GM18520 (cell line): ENCODE measurements around the gene ACAN.

Experiments
- ATAC-seq: cut with Tn5 transposase; IDR thresholded peaks from one replicate; pipeline ENCODE4 v1.9.1; 2021; ENCODE audit not compliant: unreplicated experiment

Gene ACAN

GRCh38 chr15:88803241-88803919 is at the start of gene ACAN:
Gene ACAN (plus strand): TSS chr15:88803436. CDS start chr15:88836207, 32,771 bp downstream.
- ATAC-seq: no peak

DNA sequence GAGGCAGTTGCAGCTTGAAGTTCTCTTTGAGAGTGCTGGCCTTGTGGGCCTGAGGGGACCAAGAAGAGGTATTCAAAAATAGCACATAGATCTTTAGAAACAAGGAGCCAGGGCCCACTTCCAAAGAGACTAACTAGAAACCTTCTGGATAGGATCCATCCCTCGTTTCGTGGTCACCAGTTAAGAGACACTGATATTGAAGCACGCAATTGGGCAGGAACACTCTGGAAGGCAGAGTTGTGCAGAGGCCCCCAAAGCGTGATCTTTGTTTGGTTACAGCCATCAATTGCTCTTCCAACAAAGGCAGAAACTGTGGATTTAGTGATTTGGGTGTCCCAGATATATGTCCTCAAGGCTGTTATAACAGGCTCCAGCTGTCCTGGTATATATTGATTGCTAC is 46.7 kb upstream of the ACAN start:
- no peak for ATAC-seq

GRCh38 chr15:88756921-88757320 is 46.3 kb upstream of the ACAN start:
- no peak for ATAC-seq

DNA sequence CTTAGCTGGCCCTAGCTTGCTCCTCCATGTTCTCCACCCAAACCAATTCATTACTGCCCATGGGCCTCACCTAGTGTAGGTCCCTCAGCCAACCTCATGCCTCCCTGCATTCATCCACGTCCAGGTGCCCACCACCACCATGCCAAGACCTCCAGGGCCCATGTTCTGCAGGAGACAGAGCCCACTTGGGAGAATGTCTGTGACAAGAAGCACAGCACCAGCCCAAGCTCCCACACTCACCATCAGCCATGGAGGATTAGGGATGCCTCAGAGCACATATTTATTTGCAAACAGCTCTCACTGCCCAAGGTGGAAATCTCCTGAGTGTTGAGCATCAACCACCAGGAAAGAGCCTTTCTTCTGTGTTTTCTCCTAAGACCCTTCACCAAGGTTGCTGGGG is 43.4 kb upstream of the ACAN start:
- ATAC-seq: no peak

- no peak for ATAC-seq
These were observed 38.8 kb upstream of the ACAN start for GRCh38 chr15:88764448-88764847.

GRCh38 chr15:88765212-88765611 is 38.0 kb upstream of the ACAN start:
- ATAC-seq: no peak

DNA sequence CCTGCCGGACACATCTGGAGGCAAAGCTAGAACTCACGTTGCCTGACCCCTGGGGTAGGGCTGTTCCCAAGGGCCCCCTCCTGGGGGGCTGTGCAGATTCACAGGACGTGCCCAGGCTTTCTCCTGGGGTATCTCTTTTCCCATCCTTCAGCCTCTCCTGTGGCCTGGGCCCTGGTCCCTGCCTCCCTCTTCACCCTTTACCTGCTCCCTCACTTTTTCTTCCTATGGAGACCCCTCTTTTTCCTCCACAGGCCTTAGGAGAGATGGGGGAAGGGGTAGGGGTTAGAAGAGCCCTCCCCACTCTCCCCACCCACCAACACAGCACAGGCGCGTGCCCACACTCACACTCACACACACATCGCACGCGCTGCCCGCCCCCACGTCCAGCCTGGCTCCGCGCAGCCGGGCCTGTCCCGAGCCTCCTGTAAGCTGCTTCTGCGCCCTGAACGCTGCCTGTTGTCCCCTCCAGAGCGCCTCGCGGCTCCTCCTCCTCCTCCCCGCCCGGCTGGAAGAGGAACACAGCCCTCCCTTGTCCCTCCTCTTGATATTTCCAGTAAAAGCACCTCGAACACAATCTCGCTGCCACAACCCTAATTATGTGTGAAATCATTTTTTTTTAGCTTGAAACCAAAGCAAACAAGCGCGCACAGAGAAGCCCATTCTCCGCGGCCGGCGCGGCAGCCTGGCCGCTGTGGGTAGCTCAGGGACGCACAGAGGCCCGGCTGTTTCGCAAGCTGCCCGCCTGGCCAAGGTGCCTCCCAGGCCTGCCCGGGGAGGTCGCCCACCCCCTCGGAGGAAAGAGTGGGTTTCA is 33.9 kb upstream of the ACAN start:
- no peak for ATAC-seq

- no peak for ATAC-seq
These were observed 27.5 kb upstream of the ACAN start for GRCh38 chr15:88775776-88776175.

DNA sequence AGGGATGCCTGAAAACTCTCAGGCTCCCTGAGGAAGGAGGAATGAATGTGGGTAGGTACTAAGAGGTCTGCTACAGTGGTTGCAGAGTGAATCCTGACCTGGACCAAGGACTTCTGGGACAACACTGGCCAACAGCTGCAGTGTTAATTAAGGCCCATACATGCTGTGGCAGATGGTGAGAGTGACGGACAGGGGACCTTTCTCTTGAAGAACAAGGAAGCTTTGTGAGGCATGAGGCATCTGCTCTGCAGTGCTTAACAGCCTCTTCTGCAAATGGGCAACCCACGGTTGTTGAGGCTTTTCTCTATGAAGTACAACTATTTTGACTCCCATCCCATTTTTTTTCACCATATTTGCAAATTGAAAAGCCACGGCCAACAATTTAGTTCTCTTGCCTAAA is 26.6 kb upstream of the ACAN start:
- ATAC-seq: no peak

DNA sequence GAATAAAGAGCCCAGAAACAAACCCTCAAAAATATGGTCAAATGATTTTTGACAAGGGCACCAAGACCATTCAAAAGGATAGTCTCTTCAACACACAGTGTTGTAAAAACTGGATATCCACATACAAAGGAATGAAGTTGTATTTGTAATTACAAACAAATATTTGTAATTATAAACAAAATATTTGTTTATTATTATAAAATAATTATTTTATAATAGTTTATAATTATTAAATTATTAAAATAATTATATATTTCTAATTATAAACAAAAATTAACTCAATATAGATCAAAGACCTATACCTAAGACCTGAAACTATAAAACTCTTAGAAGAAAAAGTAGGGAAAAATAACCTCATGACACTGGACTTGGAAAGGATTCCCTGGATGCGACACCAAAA is 23.3 kb upstream of the ACAN start:
- ATAC-seq: no peak

GRCh38 chr15:88782465-88782864 is 20.8 kb upstream of the ACAN start:
- no peak for ATAC-seq

GRCh38 chr15:88785217-88785616 is 18.0 kb upstream of the ACAN start:
- no peak for ATAC-seq

DNA sequence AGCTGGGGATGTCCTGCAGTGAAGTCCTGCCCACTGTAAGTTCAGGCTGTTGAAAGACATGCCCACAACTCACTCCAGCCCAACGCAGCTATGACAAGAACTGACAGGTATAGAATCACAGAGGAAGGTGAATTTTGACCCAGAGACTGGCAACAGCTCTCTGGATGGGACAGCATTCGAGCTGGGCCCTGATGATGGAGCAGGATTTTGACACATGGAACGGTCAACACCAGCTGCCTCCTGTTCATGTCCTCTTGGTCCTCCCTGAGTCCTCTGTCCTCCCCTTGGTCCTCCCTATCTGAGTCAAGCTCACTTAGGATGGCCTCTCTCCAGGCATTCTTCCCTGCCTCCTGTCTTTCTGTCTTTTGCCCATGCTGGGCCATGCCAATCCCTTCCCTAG is 15.2 kb upstream of the ACAN start:
- no peak for ATAC-seq

- ATAC-seq: no peak
These were observed 14.4 kb upstream of the ACAN start for GRCh38 chr15:88788816-88789215.

GRCh38 chr15:88790486-88790885 is 12.8 kb upstream of the ACAN start:
- ATAC-seq: no peak

GRCh38 chr15:88791637-88792036 is 11.6 kb upstream of the ACAN start:
- no peak for ATAC-seq

DNA sequence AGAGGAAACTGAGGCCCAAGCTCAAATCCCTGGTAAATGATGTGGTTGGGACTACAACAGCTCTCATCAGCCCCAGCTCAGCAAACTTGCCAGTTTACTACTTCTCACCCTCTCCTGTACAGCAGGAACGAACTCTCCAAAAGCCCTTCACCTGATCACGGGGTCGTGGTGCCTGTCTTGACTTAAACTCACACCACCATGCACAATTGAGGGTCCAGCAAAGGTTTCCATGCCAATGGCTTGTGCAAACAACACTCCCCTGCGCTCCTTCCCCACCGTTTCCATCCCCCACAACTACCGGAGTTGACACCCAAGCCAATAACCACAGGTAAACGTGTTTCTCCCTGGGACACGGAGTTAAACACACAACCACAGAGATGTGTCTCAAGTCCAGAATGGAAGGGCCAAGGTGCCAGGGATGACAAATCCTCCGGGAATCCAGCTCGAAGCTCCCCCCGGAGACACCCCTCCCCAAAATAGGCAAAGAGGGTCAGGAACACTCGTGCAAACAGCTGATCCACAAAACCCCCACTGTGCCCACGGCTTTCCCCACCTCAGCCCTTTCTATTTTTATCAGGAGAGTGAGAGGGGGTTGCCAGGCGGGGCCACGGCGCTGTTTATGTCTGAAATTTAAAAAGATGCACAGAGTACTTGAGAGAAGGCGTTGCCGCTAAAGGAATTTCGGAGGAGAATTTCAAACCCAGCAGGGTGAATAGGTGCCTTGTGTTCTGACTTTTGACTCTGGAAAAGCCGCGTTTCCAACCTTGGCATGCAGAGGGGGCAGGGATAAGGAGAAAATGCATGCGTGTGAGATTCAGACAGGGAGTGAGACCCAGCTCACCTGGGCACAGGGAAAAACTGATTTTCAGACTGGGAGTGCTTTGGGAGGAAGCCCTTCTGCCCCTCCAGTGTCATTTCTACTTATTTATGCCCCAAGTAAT is 10.6 kb upstream of the ACAN start:
- no peak for ATAC-seq

GRCh38 chr15:88794001-88794400 is 9.2 kb upstream of the ACAN start:
- no peak for ATAC-seq

DNA sequence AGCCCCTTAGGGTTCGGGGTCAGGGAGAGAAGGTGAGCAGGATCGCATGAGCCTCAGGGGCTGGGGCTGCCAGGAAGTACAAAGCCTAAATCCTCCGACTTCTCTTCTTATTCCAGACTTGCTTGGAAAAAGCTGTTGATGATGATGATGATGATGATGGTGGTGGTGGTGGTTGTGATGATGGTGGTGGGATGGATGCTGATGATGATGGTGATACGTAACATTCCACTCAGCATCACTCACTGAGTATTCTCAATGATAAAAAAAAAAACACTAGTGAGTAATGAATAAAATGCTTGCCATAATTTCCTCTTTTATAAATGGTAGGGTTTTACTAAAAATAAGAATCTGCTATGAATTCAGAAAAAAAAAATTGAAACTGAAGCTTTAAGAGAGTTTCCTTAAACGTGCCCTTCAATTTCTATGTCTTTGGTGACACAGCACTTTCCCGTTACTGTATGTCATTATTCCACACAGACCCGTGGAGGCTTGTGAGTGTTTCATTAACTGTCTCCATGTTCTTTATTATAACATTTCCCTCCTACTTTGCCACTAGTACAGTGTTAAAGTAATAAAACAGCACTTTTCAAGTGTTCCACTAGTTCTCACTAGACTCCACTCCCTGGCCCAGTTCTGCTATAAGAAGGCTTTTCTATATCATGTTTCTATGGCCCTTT is 5.4 kb upstream of the ACAN start:
- no peak for ATAC-seq

- ATAC-seq: no peak
These were observed 3.9 kb upstream of the ACAN start for GRCh38 chr15:88799341-88799740.

- no peak for ATAC-seq
These were observed 3.2 kb upstream of the ACAN start for GRCh38 chr15:88800026-88800425.
